HepG2 (cell line): ENCODE data around the gene CMC1. TPM values are rescaled to one million over a fixed set of nuclear protein-coding genes. Genes with fewer than 3 reads are reported as not detected.

Experiments
- ARID5B ChIP-seq: IDR thresholded peaks from 2 replicates; pipeline ENCODE4 v1.4.0; 2020; ENCODE audit warnings: mild to moderate bottlenecking, missing genetic modification reagents
- BCLAF1 ChIP-seq: fragments of 450-650 bp; IDR thresholded peaks from 2 replicates; pipeline ENCODE4 v1.6.1; 2017; ENCODE audit warnings: mild to moderate bottlenecking
- FOXK1 ChIP-seq: sonication (generic); formaldehyde crosslinking; IDR thresholded peaks from 2 replicates; pipeline ENCODE4 v1.4.0; 2020; ENCODE audit warnings: low read depth, missing genetic modification reagents, borderline replicate concordance
- FOXK2 ChIP-seq: fragments of 450-650 bp; IDR thresholded peaks from 2 replicates; pipeline ENCODE4 v1.6.1; 2016
- JUND ChIP-seq: sonication (generic); formaldehyde crosslinking; IDR thresholded peaks from 2 replicates; pipeline ENCODE4 v1.8.0; 2022; ENCODE audit warnings: mild to moderate bottlenecking, missing genetic modification reagents
- MXI1 ChIP-seq: IDR thresholded peaks from 3 replicates; pipeline ENCODE4 v1.6.1; 2012; ENCODE audit warnings: low read depth, low read length, inconsistent platforms, borderline replicate concordance
- REPIN1 ChIP-seq: sonication (generic); formaldehyde crosslinking; IDR thresholded peaks from 2 replicates; pipeline ENCODE4 v1.8.0; 2022; ENCODE audit warnings: missing genetic modification reagents, low read depth, mild to moderate bottlenecking, borderline replicate concordance
- RXRA ChIP-seq: sonication (generic); formaldehyde crosslinking; IDR thresholded peaks from 2 replicates; pipeline ENCODE4 v1.5.1; 2020; ENCODE audit warnings: missing genetic modification reagents
- SKI ChIP-seq: fragments of 450-650 bp; IDR thresholded peaks from one replicate; pipeline ENCODE4 v1.6.1; 2018; ENCODE audit warnings: mild to moderate bottlenecking; ENCODE audit not compliant: partially characterized antibody
- SYNCRIP ChIP-seq: fragments of 200-400 bp; formaldehyde crosslinking; IDR thresholded peaks from 2 replicates; pipeline ENCODE4 v1.6.1; 2018; ENCODE audit warnings: mild to moderate bottlenecking, low read depth, low read length; ENCODE audit not compliant: insufficient read depth
- WIZ ChIP-seq: sonication (generic); formaldehyde crosslinking; IDR thresholded peaks from 2 replicates; pipeline ENCODE4 v1.5.1; 2020; ENCODE audit warnings: mild to moderate bottlenecking, missing genetic modification reagents
- YY1 ChIP-seq: IDR thresholded peaks from 2 replicates; pipeline ENCODE4 v1.6.1; 2011; ENCODE audit warnings: low read length, low read depth, moderate library complexity, mild to moderate bottlenecking; ENCODE audit not compliant: insufficient read depth, insufficient replicate concordance
- ZBTB34 ChIP-seq: sonication (generic); formaldehyde crosslinking; IDR thresholded peaks from 2 replicates; pipeline ENCODE4 v1.8.0; 2022; ENCODE audit warnings: mild to moderate bottlenecking, missing genetic modification reagents
- ZFP36L1 ChIP-seq: sonication (generic); formaldehyde crosslinking; IDR thresholded peaks from 2 replicates; pipeline ENCODE4 v1.8.0; 2022; ENCODE audit warnings: mild to moderate bottlenecking, missing genetic modification reagents, moderate library complexity
- ZFP37 ChIP-seq: sonication (generic); formaldehyde crosslinking; IDR thresholded peaks from 2 replicates; pipeline ENCODE4 v1.4.0; 2020; ENCODE audit warnings: missing genetic modification reagents, borderline replicate concordance
- ZNF343 ChIP-seq: sonication (generic); formaldehyde crosslinking; IDR thresholded peaks from 2 replicates; pipeline ENCODE4 v1.4.0; 2020; ENCODE audit warnings: mild to moderate bottlenecking, missing genetic modification reagents
- ZNF446 ChIP-seq: sonication (generic); formaldehyde crosslinking; IDR thresholded peaks from 2 replicates; pipeline ENCODE4 v1.5.0; 2020; ENCODE audit warnings: mild to moderate bottlenecking, missing genetic modification reagents
- ZNF550 ChIP-seq: sonication (generic); formaldehyde crosslinking; IDR thresholded peaks from 2 replicates; pipeline ENCODE4 v1.4.0; 2020; ENCODE audit warnings: mild to moderate bottlenecking, missing genetic modification reagents, borderline replicate concordance
- ZNF709 ChIP-seq: sonication (generic); formaldehyde crosslinking; IDR thresholded peaks from 2 replicates; pipeline ENCODE4 v1.5.0; 2020; ENCODE audit warnings: mild to moderate bottlenecking, missing genetic modification reagents
- ZSCAN29 ChIP-seq: sonication (generic); formaldehyde crosslinking; conservative IDR thresholded peaks from 2 replicates; pipeline ENCODE4 v1.4.0; 2020; ENCODE audit warnings: mild to moderate bottlenecking, missing genetic modification reagents
- ZSCAN30 ChIP-seq: sonication (generic); formaldehyde crosslinking; IDR thresholded peaks from 2 replicates; pipeline ENCODE4 v1.5.0; 2020; ENCODE audit warnings: mild to moderate bottlenecking, missing genetic modification reagents
- polyA plus RNA-seq, 8 experiments: library from polyadenylated mRNA; depleted of rRNA in 3 of 8; stranded (reverse) in 7 of 8; unstranded in 1 of 8; fragments of >200 nt; fragmentation: Illumina TruSeq in 4 of 8; extraction: Trizol in 4 of 8; gene quantifications; 2 replicates each; pipeline versions ENCODE4 v1.2.1 to v1.2.3, GENCODE V29; 2011 to 2016; ENCODE audit warnings: low read depth in 4 of 8, missing spikeins in 1 of 8, mixed read lengths in 1 of 8; ENCODE audit not compliant: insufficient read depth in 1 of 8
- total RNA-seq, 5 experiments: library from RNA; depleted of rRNA; stranded (reverse); fragments of >200 nt; fragmentation: Illumina TruSeq; extraction: Trizol; gene quantifications; 2 replicates each; pipeline ENCODE4 v1.2.3, GENCODE V29; 2016; ENCODE audit warnings: low read depth in 1 of 5

The CMC1 gene
- total and polyA plus RNA-seq, 2 of the 13 experiments (the other 11 are each of a cell fraction or from before 2014, with no cell fraction given), result 22.1 to 29.5 TPM

- no peak for TF ChIP-seq BCLAF1
- peak; percentile 71 for TF ChIP-seq RXRA (CRISPR knock-in tag)
- TF ChIP-seq ZFP37 (CRISPR knock-in tag), result peak; percentile 73; the same call in 1 of the 2 replicates
- TF ChIP-seq SYNCRIP, result no peak
- TF ChIP-seq FOXK2, result peak; percentile 39; the same call in 1 of the 2 replicates
- TF ChIP-seq ARID5B (CRISPR knock-in tag), result peak; percentile 73
- TF ChIP-seq ZBTB34 (CRISPR knock-in tag), result 0 out of 2 replicates have a peak, but pooled peaks have one; percentile 23
- peak; percentile 33 for TF ChIP-seq SKI
- TF ChIP-seq ZNF343 (CRISPR knock-in tag), result peak; percentile 58; the same call in 1 of the 2 replicates
- TF ChIP-seq WIZ (CRISPR knock-in tag), result peak; percentile 78; the same call in 1 of the 2 replicates
- TF ChIP-seq ZFP36L1 (CRISPR knock-in tag), result no peak
- TF ChIP-seq ZNF446 (CRISPR knock-in tag), result 0 out of 2 replicates have a peak, but pooled peaks have one; percentile 43
- TF ChIP-seq ZNF550 (CRISPR knock-in tag), result 0 out of 2 replicates have a peak, but pooled peaks have one; percentile 40
- TF ChIP-seq FOXK1 (CRISPR knock-in tag), result peak; percentile 76; the same call in 1 of the 2 replicates
- no peak; the same call in 1 of the 2 replicates for TF ChIP-seq ZSCAN29 (CRISPR knock-in tag)
- TF ChIP-seq REPIN1 (CRISPR knock-in tag), result peak; percentile 8
- peak; percentile 23 for TF ChIP-seq YY1
- 0 out of 2 replicates have a peak, but pooled peaks have one; percentile 73 for TF ChIP-seq ZSCAN30 (CRISPR knock-in tag)
- peak; percentile 58; the same call in 2 of the 3 replicates for TF ChIP-seq MXI1
- TF ChIP-seq JUND (CRISPR knock-in tag), result no peak
- peak; percentile 95; the same call in 1 of the 2 replicates for TF ChIP-seq ZNF709 (CRISPR knock-in tag)
Observed at GRCh38 chr3:28241221-28242160, at the start of gene CMC1 (continued).
